Esophagus squamous epithelium (tissue), 5 donors: ENCODE data around the gene CTCFL. TPM values are rescaled to one million over a fixed set of nuclear protein-coding genes. Genes with fewer than 3 reads are reported as not detected.

ENCODE experiments used
- DNase-seq: peaks from one replicate; lab custom pipeline; 2025; lab: John Stamatoyannopoulos, UW
- H3K27ac ChIP-seq, 4 donors: fragments of 200-600 bp; sonication (generic); one replicate each; pipeline ENCODE4 v1.5.1; 2016 to 2019; ENCODE audit warnings: mild to moderate bottlenecking in 1 of 4
- H3K27me3 ChIP-seq, 4 donors: fragments of 200-600 bp; sonication (generic); 1 replicate in 3 of 4; 2 replicates in 1 of 4; pipeline versions ENCODE4 v1.5.1 to v1.6.0; 2017 to 2021; ENCODE audit warnings: antibody characterized with exemption in 1 of 4
- H3K36me3 ChIP-seq, 3 donors: fragments of 200-600 bp; sonication (generic); one replicate each; pipeline ENCODE4 v1.5.1; 2016 to 2019
- H3K4me1 ChIP-seq, 3 donors: fragments of 200-600 bp; sonication (generic); one replicate each; pipeline ENCODE4 v1.5.1; 2017 to 2019
- H3K4me3 ChIP-seq, 4 donors: fragments of 200-600 bp; sonication (generic); 1 replicate in 3 of 4; 2 replicates in 1 of 4; pipeline ENCODE4 v1.5.1; 2016 to 2019; ENCODE audit warnings: mild to moderate bottlenecking in 2 of 4, moderate library complexity in 1 of 4
- H3K9me3 ChIP-seq, 3 donors: fragments of 200-600 bp; sonication (generic); one replicate each; pipeline ENCODE4 v1.5.1; 2016 to 2019
- CTCF ChIP-seq, 6 experiments: fragments of 450-650 bp in 4 of 6; fragments of 200-600 bp in 2 of 6; sonication (generic) in 2 of 6; IDR thresholded peaks; one replicate each; pipeline ENCODE4 v1.5.1; 2016 to 2019; ENCODE audit warnings: antibody characterized with exemption in 6 of 6, mild to moderate bottlenecking in 4 of 6, moderate library complexity in 4 of 6
- POLR2A ChIP-seq, 4 donors: fragments of 450-650 bp; IDR thresholded peaks; one replicate each; pipeline ENCODE4 v1.6.1; 2017; ENCODE audit warnings: antibody characterized with exemption in 4 of 4, mild to moderate bottlenecking in 4 of 4, moderate library complexity in 3 of 4
- WGBS, 2 donors: methylation state at CpG; one replicate each; pipeline ENCODE4 v1.1.5; 2018; 5-methylcytosine and 5-hydroxymethylcytosine counted together
- intact Hi-C: fragments of 100-400 bp; cut with DNase I; formaldehyde crosslinking; loops from one replicate; pipeline ENCODE4 v1.15.0; 2022
- total RNA-seq, 4 donors: library from RNA; depleted of rRNA; stranded (reverse); fragments of >200 nt; gene quantifications; one replicate each; pipeline ENCODE4 v1.1.0, GENCODE V29; 2016
- donor health status: DM: yes; HTN: yes; CAD: no.

Gene CTCFL
- total RNA-seq, 4 donors from 2014 or later, result 0.19 TPM; not detected in 3

GRCh38 chr20:57468523-57469417 lies 56.2 kb downstream of the CTCFL start:
- H3K27me3 ChIP-seq, result peaks cover 0 to 64% (median 0%) of the 10 kb centered on the region in 4 donors
- H3K4me3 ChIP-seq, result no peak overlapping the region
- DNase-seq, result no peak
- no peak for TF ChIP-seq CTCF (IDR thresholded peaks at IDR 0.05)
- no peak for TF ChIP-seq POLR2A (IDR thresholded peaks at IDR 0.05)
- intact Hi-C loops, result no loop called here
- peaks cover 0 to 7% (median 3%) of the 10 kb centered on the region in 3 donors for H3K4me1 ChIP-seq
- H3K36me3 ChIP-seq, result no peaks in the 10 kb centered on the region
- 72 to 75% methylated on average over 12 to 18 of the region's 18 CpGs for WGBS, 2 donors
- H3K27ac ChIP-seq, result peak overlapping the region in 3 of 4 donors; percentile 26 to 44 (median 28)
- no peaks in the 10 kb centered on the region for H3K9me3 ChIP-seq

GRCh38 chr20:57467742-57468141 lies 57.2 kb downstream of the CTCFL start:
- DNase-seq, result no peak
- TF ChIP-seq CTCF (IDR thresholded peaks at IDR 0.05) (no peak), POLR2A (IDR thresholded peaks at IDR 0.05) (no peak)
- 48 to 53% methylated on average over 6 of the region's 6 CpGs for WGBS, 2 donors
- Histone ChIP-seq H3K27ac (no peak overlapping the region), H3K4me3 (no peak overlapping the region), H3K4me1 (no peaks in the 10 kb centered on the region), H3K27me3 (peaks cover 0 to 57% (median 0%) of the 10 kb centered on the region in 4 donors), H3K36me3 (no peaks in the 10 kb centered on the region), H3K9me3 (no peaks in the 10 kb centered on the region)
- intact Hi-C loops, result no loop called here

- DNase-seq, result no peak
- no peak overlapping the region for H3K4me3 ChIP-seq
- H3K4me1 ChIP-seq, result no peaks in the 10 kb centered on the region
- no peaks in the 10 kb centered on the region for H3K9me3 ChIP-seq
- H3K27ac ChIP-seq, result no peak overlapping the region
- intact Hi-C loops, result no loop called here
- H3K36me3 ChIP-seq, result no peaks in the 10 kb centered on the region
- 62 to 71% methylated on average over 2 to 4 of the region's 4 CpGs for WGBS, 2 donors
- no peak for TF ChIP-seq CTCF (IDR thresholded peaks at IDR 0.05)
- TF ChIP-seq POLR2A (IDR thresholded peaks at IDR 0.05), result no peak
- peaks cover 0 to 46% (median 0%) of the 10 kb centered on the region in 4 donors for H3K27me3 ChIP-seq
Observed at GRCh38 chr20:57465943-57466342, 59.0 kb downstream of the CTCFL start.

GRCh38 chr20:57465486-57465885 lies 59.5 kb downstream of the CTCFL start:
- no peaks in the 10 kb centered on the region for H3K4me1 ChIP-seq
- TF ChIP-seq CTCF (IDR thresholded peaks at IDR 0.05), result no peak
- no peak for TF ChIP-seq POLR2A (IDR thresholded peaks at IDR 0.05)
- WGBS, 2 donors, result 94% methylated on average over 6 of the region's 8 CpGs
- H3K27ac ChIP-seq, result no peak overlapping the region
- H3K27me3 ChIP-seq, result peaks cover 0 to 42% (median 0%) of the 10 kb centered on the region in 4 donors
- no peaks in the 10 kb centered on the region for H3K9me3 ChIP-seq
- no peaks in the 10 kb centered on the region for H3K36me3 ChIP-seq
- no peak for DNase-seq
- no peak overlapping the region for H3K4me3 ChIP-seq
- intact Hi-C loops, result no loop called here

GRCh38 chr20:57464642-57465211 lies 60.2 kb downstream of the CTCFL start:
- intact Hi-C loops, result no loop called here
- TF ChIP-seq POLR2A (IDR thresholded peaks at IDR 0.05) (no peak), CTCF (IDR thresholded peaks at IDR 0.05) (peak in 3 of 6 experiments; percentile 21 to 43 (median 24))
- H3K36me3 ChIP-seq, result no peaks in the 10 kb centered on the region

More at GRCh38 chr20:57464642-57465211, 60.2 kb downstream of the CTCFL start:
- Histone ChIP-seq H3K4me3 (no peak overlapping the region), H3K27ac (no peak overlapping the region), H3K27me3 (peaks cover 0 to 35% (median 0%) of the 10 kb centered on the region in 4 donors), H3K9me3 (no peaks in the 10 kb centered on the region), H3K4me1 (no peaks in the 10 kb centered on the region)
- 82 to 89% methylated on average over 3 to 13 of the region's 13 CpGs for WGBS, 2 donors
- DNase-seq, result no peak
